Loucy (cell line): ENCODE results near the gene TSEN54.

Source experiments
- H2AFZ ChIP-seq: fragments of 200-600 bp; sonication (generic); 2 replicates; pipeline ENCODE4 v1.6.0; 2016; ENCODE audit warnings: antibody characterized with exemption, mild to moderate bottlenecking, low read length, moderate library complexity
- H3F3A ChIP-seq: fragments of 200-600 bp; 2 replicates; pipeline ENCODE4 v1.6.0; 2016; ENCODE audit warnings: antibody characterized with exemption, low read depth, mild to moderate bottlenecking
- H3K27me3 ChIP-seq: fragments of 200-600 bp; sonication (generic); 2 replicates; pipeline ENCODE4 v1.6.1; 2014; ENCODE audit warnings: low read length, mild to moderate bottlenecking; ENCODE audit not compliant: insufficient read depth, poor library complexity, severe bottlenecking
- H3K36me3 ChIP-seq: fragments of 200-600 bp; sonication (generic); 2 replicates; pipeline ENCODE4 v1.6.1; 2016; ENCODE audit warnings: low read length; ENCODE audit not compliant: insufficient read depth
- H3K4me1 ChIP-seq: fragments of 200-600 bp; sonication (generic); 2 replicates; pipeline ENCODE4 v1.5.1; 2014; ENCODE audit warnings: low read length, mild to moderate bottlenecking; ENCODE audit not compliant: insufficient read depth, poor library complexity, severe bottlenecking
- H3K4me2 ChIP-seq: fragments of 200-600 bp; sonication (generic); 2 replicates; pipeline ENCODE4 v1.6.0; 2014; ENCODE audit warnings: antibody characterized with exemption, low read length, low read depth, mild to moderate bottlenecking; ENCODE audit not compliant: poor library complexity, severe bottlenecking
- H3K4me3 ChIP-seq: fragments of 200-600 bp; sonication (generic); 2 replicates; pipeline ENCODE4 v1.5.1; 2014; ENCODE audit warnings: low read length, mild to moderate bottlenecking, mixed read lengths; ENCODE audit not compliant: poor library complexity, severe bottlenecking
- H3K79me2 ChIP-seq: fragments of 200-600 bp; sonication (generic); 2 replicates; pipeline ENCODE4 v1.6.1; 2014; ENCODE audit warnings: low read length; ENCODE audit not compliant: insufficient read depth
- H3K9ac ChIP-seq: fragments of 200-600 bp; sonication (generic); 2 replicates; pipeline ENCODE4 v1.6.0; 2014; ENCODE audit warnings: mild to moderate bottlenecking, low read depth, low read length, moderate library complexity; ENCODE audit not compliant: poor library complexity, severe bottlenecking
- H3K9me2 ChIP-seq: fragments of 200-600 bp; sonication (generic); replicated peaks from 2 replicates; pipeline ENCODE4 v1.6.1; 2016; ENCODE audit warnings: low read depth, low read length, mixed read lengths
- H3K9me3 ChIP-seq: fragments of 200-600 bp; sonication (generic); 2 replicates; pipeline ENCODE4 v1.6.1; 2014; ENCODE audit warnings: mild to moderate bottlenecking, antibody characterized with exemption, low read length, low read depth; ENCODE audit not compliant: insufficient read depth
- H4K20me1 ChIP-seq: fragments of 200-600 bp; sonication (generic); 2 replicates; pipeline ENCODE4 v1.6.0; 2014; ENCODE audit warnings: antibody characterized with exemption, low read length, mild to moderate bottlenecking; ENCODE audit not compliant: insufficient read depth, poor library complexity, severe bottlenecking
- CTCF ChIP-seq: fragments of 200-600 bp; sonication (generic); conservative IDR thresholded peaks from 2 replicates; pipeline ENCODE4 v1.5.1; 2014; ENCODE audit warnings: mild to moderate bottlenecking, antibody characterized with exemption, low read length
- EZH2phosphoT487 ChIP-seq: fragments of 200-600 bp; IDR thresholded peaks from 2 replicates; pipeline ENCODE4 v1.6.1; 2018; ENCODE audit warnings: antibody characterized with exemption, mild to moderate bottlenecking, moderate library complexity, borderline replicate concordance

TSEN54 gene

GRCh38 chr17:75530837-75531720, 14.8 kb downstream of the TSEN54 start:
- no peak overlapping the region for H3K4me2 ChIP-seq
- no peak overlapping the region for H2AFZ ChIP-seq
- H3K4me3 ChIP-seq, result no peak overlapping the region
- H3K9me3 ChIP-seq, result no peaks in the 10 kb centered on the region
- no peaks in the 10 kb centered on the region for H3K4me1 ChIP-seq
- no peaks in the 10 kb centered on the region for H3K79me2 ChIP-seq
- H3K9me2 ChIP-seq, result no peaks in the 10 kb centered on the region
- no peaks in the 10 kb centered on the region for H4K20me1 ChIP-seq
- no peaks in the 10 kb centered on the region for H3K27me3 ChIP-seq
- no peak for TF ChIP-seq CTCF
- TF ChIP-seq EZH2phosphoT487, result no peak
- no peaks in the 10 kb centered on the region for H3F3A ChIP-seq
- no peak overlapping the region for H3K9ac ChIP-seq
- no peaks in the 10 kb centered on the region for H3K36me3 ChIP-seq

- H3K27me3 ChIP-seq, result no peaks in the 10 kb centered on the region
- no peaks in the 10 kb centered on the region for H3F3A ChIP-seq
- no peak for TF ChIP-seq CTCF
- no peak for TF ChIP-seq EZH2phosphoT487
- H4K20me1 ChIP-seq, result no peaks in the 10 kb centered on the region
- no peaks in the 10 kb centered on the region for H3K36me3 ChIP-seq
- H3K4me1 ChIP-seq, result no peaks in the 10 kb centered on the region
- H3K9me3 ChIP-seq, result no peaks in the 10 kb centered on the region
- H2AFZ ChIP-seq, result no peak overlapping the region
- no peak overlapping the region for H3K4me2 ChIP-seq
- H3K4me3 ChIP-seq, result no peak overlapping the region
- no peak overlapping the region for H3K9ac ChIP-seq
- H3K79me2 ChIP-seq, result no peaks in the 10 kb centered on the region
- H3K9me2 ChIP-seq, result no peaks in the 10 kb centered on the region
Observed at GRCh38 chr17:75531721-75532072, 15.4 kb downstream of the TSEN54 start.

DNA sequence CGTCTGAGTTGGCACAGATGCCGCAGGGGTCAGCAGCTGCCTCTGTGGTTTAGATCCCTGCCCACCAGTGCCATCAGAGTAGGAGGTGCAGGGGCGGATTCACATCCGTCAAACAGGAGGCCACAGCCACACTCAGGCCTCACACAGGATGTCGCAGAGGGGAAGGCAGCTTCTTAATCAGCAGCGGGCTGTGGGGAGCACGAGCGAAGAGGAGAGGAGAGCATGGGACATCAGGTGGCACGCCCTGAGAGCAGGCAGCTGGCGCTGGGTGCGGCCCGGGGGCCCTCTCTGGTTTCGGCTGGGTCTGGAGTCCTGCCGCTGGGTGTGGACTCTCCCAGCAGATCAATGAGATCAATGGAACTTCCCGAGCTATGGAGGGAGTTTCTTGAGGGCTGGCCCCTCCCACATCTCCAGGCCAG, 18.8 kb downstream of the TSEN54 start:
- no peaks in the 10 kb centered on the region for H3K36me3 ChIP-seq
- no peak for TF ChIP-seq EZH2phosphoT487
- no peak overlapping the region for H3K4me2 ChIP-seq
- H3F3A ChIP-seq, result no peaks in the 10 kb centered on the region
- no peaks in the 10 kb centered on the region for H4K20me1 ChIP-seq
- H3K79me2 ChIP-seq, result no peaks in the 10 kb centered on the region
- no peak overlapping the region for H2AFZ ChIP-seq
- no peaks in the 10 kb centered on the region for H3K9me2 ChIP-seq
- H3K4me1 ChIP-seq, result no peaks in the 10 kb centered on the region
- no peak overlapping the region for H3K4me3 ChIP-seq
- no peaks in the 10 kb centered on the region for H3K9me3 ChIP-seq
- H3K27me3 ChIP-seq, result no peaks in the 10 kb centered on the region
- no peak overlapping the region for H3K9ac ChIP-seq

GRCh38 chr17:75535871-75536270, 19.5 kb downstream of the TSEN54 start:
- H2AFZ ChIP-seq, result no peak overlapping the region
- H3F3A ChIP-seq, result no peaks in the 10 kb centered on the region
- H3K79me2 ChIP-seq, result no peaks in the 10 kb centered on the region
- no peaks in the 10 kb centered on the region for H3K9me3 ChIP-seq
- H3K9ac ChIP-seq, result no peak overlapping the region
- TF ChIP-seq EZH2phosphoT487 (no peak), CTCF (no peak)
- H3K4me3 ChIP-seq, result no peak overlapping the region
- no peaks in the 10 kb centered on the region for H4K20me1 ChIP-seq
- H3K4me1 ChIP-seq, result no peaks in the 10 kb centered on the region
- H3K4me2 ChIP-seq, result no peak overlapping the region
- no peaks in the 10 kb centered on the region for H3K27me3 ChIP-seq
- H3K36me3 ChIP-seq, result no peaks in the 10 kb centered on the region
- H3K9me2 ChIP-seq, result no peaks in the 10 kb centered on the region
